Tibial artery (tissue), 4 donors: ENCODE measurements around the gene CIDEB.
A peak's percentile ranks its signal among the peaks of the same experiment; 100 is the strongest.

ENCODE experiments used
- DNase-seq, 2 donors: peaks; one replicate each; pipeline ENCODE4 v3.0.0-alpha.2; 2019
- H3K27ac ChIP-seq, 2 donors: fragments of 200-600 bp; sonication (generic) in 1 of 2; 1 replicate in 1 of 2; 2 replicates in 1 of 2; pipeline ENCODE4 v1.5.1; 2018 to 2019; ENCODE audit warnings: mild to moderate bottlenecking in 1 of 2
- H3K27me3 ChIP-seq, 2 donors: fragments of 200-600 bp; sonication (generic) in 1 of 2; one replicate each; pipeline versions ENCODE4 v1.5.1 to v1.6.0; 2016 to 2019
- H3K36me3 ChIP-seq, 3 donors: fragments of 200-600 bp; sonication (generic) in 2 of 3; one replicate each; pipeline ENCODE4 v1.5.1; 2016 to 2019; ENCODE audit warnings: mild to moderate bottlenecking in 2 of 3
- H3K4me1 ChIP-seq, 4 donors: fragments of 200-600 bp; sonication (generic) in 2 of 4; 1 replicate in 3 of 4; 2 replicates in 1 of 4; pipeline ENCODE4 v1.5.1; 2016 to 2019
- H3K4me3 ChIP-seq, 2 donors: fragments of 200-600 bp; sonication (generic) in 1 of 2; 1 replicate in 1 of 2; 2 replicates in 1 of 2; pipeline ENCODE4 v1.5.1; 2018 to 2019; ENCODE audit warnings: mild to moderate bottlenecking in 2 of 2
- H3K9me3 ChIP-seq, 3 donors: fragments of 200-600 bp; sonication (generic) in 1 of 3; one replicate each; pipeline ENCODE4 v1.5.1; 2016 to 2019
- CTCF ChIP-seq, 2 experiments: fragments of 200-600 bp in 1 of 2; fragments of 450-650 bp in 1 of 2; IDR thresholded peaks; one replicate each; pipeline ENCODE4 v1.5.1; 2017 to 2019; ENCODE audit warnings: antibody characterized with exemption in 2 of 2, mild to moderate bottlenecking in 1 of 2, moderate library complexity in 1 of 2
- intact Hi-C: fragments of 100-400 bp; cut with DNase I; formaldehyde crosslinking; loops from one replicate; pipeline ENCODE4 v1.15.0; 2023; ENCODE audit warnings: low total_unique reads

Gene CIDEB

GRCh38 chr14:24273422-24273998, 34.3 kb downstream of the CIDEB start:
- no peak for DNase-seq
- H3K36me3 ChIP-seq: peaks cover 0 to 16% (median 6%) of the 10 kb centered on the region in 3 donors
- H3K4me1 ChIP-seq: peaks cover 0 to 12% (median 8%) of the 10 kb centered on the region in 4 donors
- no peak overlapping the region for H3K4me3 ChIP-seq
- no peaks in the 10 kb centered on the region for H3K9me3 ChIP-seq
- no peak overlapping the region for H3K27ac ChIP-seq
- intact Hi-C loops: no loop called here
- H3K27me3 ChIP-seq: no peaks in the 10 kb centered on the region
- no peak for TF ChIP-seq CTCF (IDR thresholded peaks at IDR 0.05)

GRCh38 chr14:24272467-24272866, 35.3 kb downstream of the CIDEB start:
- no peak overlapping the region for H3K27ac ChIP-seq
- H3K4me1 ChIP-seq: peaks cover 0 to 12% (median 8%) of the 10 kb centered on the region in 4 donors
- intact Hi-C loops: no loop called here
- no peaks in the 10 kb centered on the region for H3K9me3 ChIP-seq
- no peak for TF ChIP-seq CTCF (IDR thresholded peaks at IDR 0.05)
- no peak overlapping the region for H3K4me3 ChIP-seq
- H3K27me3 ChIP-seq: no peaks in the 10 kb centered on the region
- no peak for DNase-seq
- peaks cover 0 to 27% (median 13%) of the 10 kb centered on the region in 3 donors for H3K36me3 ChIP-seq

GRCh38 chr14:24271834-24272263, 35.9 kb downstream of the CIDEB start:
- H3K36me3 ChIP-seq: peaks cover 5 to 33% (median 18%) of the 10 kb centered on the region in 3 donors
- peaks cover 0 to 12% (median 8%) of the 10 kb centered on the region in 4 donors for H3K4me1 ChIP-seq
- DNase-seq: no peak
- H3K9me3 ChIP-seq: no peaks in the 10 kb centered on the region
- H3K27ac ChIP-seq: peak overlapping the region; percentile 98
- intact Hi-C loops: no loop called here
- H3K4me3 ChIP-seq: peak overlapping the region; percentile 91 to 93
- H3K27me3 ChIP-seq: no peaks in the 10 kb centered on the region
- TF ChIP-seq CTCF (IDR thresholded peaks at IDR 0.05): no peak

- Histone ChIP-seq H3K4me3 (peak within 1 kb of the TSS; percentile 91 to 93), H3K36me3 (peaks cover 11 to 39% (median 23%) of the 10 kb centered on the region in 3 donors), H3K4me1 (peaks cover 0 to 12% (median 8%) of the 10 kb centered on the region in 4 donors), H3K27me3 (no peaks in the 10 kb centered on the region), H3K9me3 (no peaks in the 10 kb centered on the region), H3K27ac (peak within 1 kb of the TSS; percentile 98)
- DNase-seq: peak; percentile 77 to 91
- peak; percentile 75 to 77 for TF ChIP-seq CTCF (IDR thresholded peaks at IDR 0.05)
- intact Hi-C loops: no loop called here
Measured at GRCh38 chr14:24271134-24271833, 36.5 kb downstream of the CIDEB start, which contains the start of gene RABGGTA. Gene RABGGTA, minus strand, starts transcription at chr14:24271597. Its CDS starts 482 bp downstream, at chr14:24271115.

GRCh38 chr14:24270537-24271133, 37.1 kb downstream of the CIDEB start:
- H3K9me3 ChIP-seq: no peaks in the 10 kb centered on the region
- H3K4me1 ChIP-seq: peaks cover 0 to 12% (median 8%) of the 10 kb centered on the region in 4 donors
- peak overlapping the region; percentile 91 to 93 for H3K4me3 ChIP-seq
- intact Hi-C loops: no loop called here
- peaks cover 13 to 45% (median 29%) of the 10 kb centered on the region in 3 donors for H3K36me3 ChIP-seq
- peak overlapping the region; percentile 98 for H3K27ac ChIP-seq
- no peak for TF ChIP-seq CTCF (IDR thresholded peaks at IDR 0.05)
- DNase-seq: no peak
- H3K27me3 ChIP-seq: no peaks in the 10 kb centered on the region
